GM12801 (cell line): Measurements from ENCODE around the gene RBP3.

Source experiments
- CTCF ChIP-seq: IDR thresholded peaks from one replicate; pipeline ENCODE4 v1.5.1; 2011; ENCODE audit warnings: control low read depth; ENCODE audit not compliant: insufficient read length; ENCODE audit errors: extremely low read depth

RBP3 gene

GRCh38 chr10:47378183-47378510 is 30.0 kb downstream of the RBP3 start:
- no peak for TF ChIP-seq CTCF

GRCh38 chr10:47378606-47379444 is 30.7 kb downstream of the RBP3 start:
- TF ChIP-seq CTCF: no peak

GRCh38 chr10:47379445-47379785 is 31.3 kb downstream of the RBP3 start:
- TF ChIP-seq CTCF: no peak

GRCh38 chr10:47379901-47380300 is 31.7 kb downstream of the RBP3 start:
- no peak for TF ChIP-seq CTCF

- TF ChIP-seq CTCF: no peak
Observed at GRCh38 chr10:47380341-47381102, 32.4 kb downstream of the RBP3 start.

GRCh38 chr10:47381103-47381395 is 32.9 kb downstream of the RBP3 start:
- TF ChIP-seq CTCF: no peak

GRCh38 chr10:47381427-47382379 is 33.5 kb downstream of the RBP3 start:
- no peak for TF ChIP-seq CTCF
